Kidney (tissue), 14 donors: Measurements from ENCODE around the gene CHST13. TPM values are rescaled to one million over a fixed set of nuclear protein-coding genes. Genes with fewer than 3 reads are reported as not detected.

Experiments used
- DNase-seq, 5 donors: peaks; one replicate each; pipeline ENCODE4 v3.0.0-alpha.2; 2013 to 2020
- FAIRE-seq: peaks from 2 replicates; lab custom pipeline; 2012; peaks lifted over from hg19 to GRCh38; lab: Jason Lieb, UNC
- H3K27ac ChIP-seq, 2 donors: one replicate each; pipeline ENCODE4 v1.7.0; 2013; ENCODE audit warnings: low read depth in 2 of 2, low read length in 2 of 2, inconsistent platforms in 1 of 2
- H3K27me3 ChIP-seq: one replicate; pipeline ENCODE4 v1.7.1; 2013; ENCODE audit warnings: low read length, inconsistent platforms; ENCODE audit not compliant: control insufficient read depth, insufficient read depth
- H3K36me3 ChIP-seq, 3 donors: one replicate each; pipeline versions ENCODE4 v1.7.0 to v1.7.1; 2013; ENCODE audit warnings: low read length in 3 of 3, control low read depth in 1 of 3, inconsistent platforms in 1 of 3; ENCODE audit not compliant: insufficient read depth in 3 of 3, control insufficient read depth in 2 of 3
- H3K4me1 ChIP-seq, 3 donors: one replicate each; pipeline versions ENCODE4 v1.7.0 to v1.7.1; 2013; ENCODE audit warnings: low read length in 3 of 3, inconsistent platforms in 1 of 3, low read depth in 1 of 3; ENCODE audit not compliant: control insufficient read depth in 2 of 3, insufficient read depth in 2 of 3
- H3K4me3 ChIP-seq, 3 donors: one replicate each; pipeline versions ENCODE4 v1.7.0 to v1.8.1; 2013; ENCODE audit warnings: low read length in 3 of 3, control low read depth in 1 of 3, inconsistent platforms in 1 of 3
- H3K9ac ChIP-seq, 3 donors: one replicate each; pipeline versions ENCODE4 v1.7.0 to v1.7.1; 2013; ENCODE audit warnings: low read length in 3 of 3, control low read depth in 1 of 3, inconsistent platforms in 1 of 3
- H3K9me3 ChIP-seq, 3 donors: one replicate each; pipeline versions ENCODE4 v1.7.0 to v1.7.1; 2013; ENCODE audit warnings: low read length in 3 of 3, control low read depth in 1 of 3, inconsistent platforms in 1 of 3; ENCODE audit not compliant: control insufficient read depth in 2 of 3, insufficient read depth in 1 of 3
- intact Hi-C: fragments of 100-400 bp; cut with DNase I; formaldehyde crosslinking; loops from one replicate; pipeline ENCODE4 v1.11.1; 2022
- polyA plus RNA-seq: library from polyadenylated mRNA; stranded (reverse); fragments of 350-450 nt; fragmentation: Illumina TruSeq; extraction: RNeasy Lipid Tissue Mini Kit (QIAGEN cat#74804); gene quantifications from one replicate; pipeline ENCODE4 v1.2.3, GENCODE V29; 2014; ENCODE audit warnings: low read depth, low replicate concordance; ENCODE audit not compliant: insufficient read depth
- total RNA-seq: library from RNA; stranded (reverse); fragmentation: NEBNext Ultra II Directional; extraction: Animal tissue kit (Norgen Biotek cat#: 25700); gene quantifications from one replicate; pipeline ENCODE4 v1.2.1, GENCODE V29; 2021
- TF ChIP-seq, protein P1 (sequence below): IDR thresholded peaks from 3 replicates; pipeline ENCODE4 v1.5.1; 2012; ENCODE audit warnings: mild to moderate bottlenecking, moderate library complexity, borderline replicate concordance; ENCODE audit not compliant: insufficient read depth; ENCODE audit errors: extremely low read depth
- donor health status: control.
- donor health status: control.
- donor health status: control.
- donor health status: control.
- donor health status: control.
- donor health status: DM: yes; HTN: yes; CAD: no.
- donor health status: Normal renal cell carcinoma (clear cell type).

Gene CHST13
- total and polyA plus RNA-seq, 2 donors from 2014 or later = 3.3 to 7.0 TPM

DNA sequence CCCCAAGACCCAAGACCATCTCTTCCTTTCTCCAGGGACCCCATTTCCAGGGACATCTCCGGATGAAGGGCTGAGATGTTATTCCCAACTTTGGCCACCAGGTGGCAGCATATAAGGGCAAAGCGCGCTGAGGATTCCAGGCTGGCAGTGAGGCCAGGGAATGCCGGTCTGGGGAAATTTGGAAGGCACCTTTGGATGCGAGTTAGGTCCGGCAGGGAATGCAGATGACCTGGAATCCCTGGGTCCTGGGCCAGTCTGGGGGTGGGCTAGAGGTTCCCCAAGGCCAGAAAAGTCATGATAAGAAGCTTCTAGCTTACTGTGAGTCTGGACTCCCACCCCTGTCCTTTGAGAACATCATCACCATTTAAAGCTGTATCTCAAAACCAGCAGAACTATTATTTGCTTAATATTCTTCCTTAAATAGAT, 1.6 kb upstream of the CHST13 start:
- intact Hi-C loops = no loop called here
- peaks cover 3% of the 10 kb centered on the region for H3K27me3 ChIP-seq
- DNase-seq (peak; percentile 39 to 79 (median 72)), FAIRE-seq (no peak)
- TF ChIP-seq, protein P1, sequence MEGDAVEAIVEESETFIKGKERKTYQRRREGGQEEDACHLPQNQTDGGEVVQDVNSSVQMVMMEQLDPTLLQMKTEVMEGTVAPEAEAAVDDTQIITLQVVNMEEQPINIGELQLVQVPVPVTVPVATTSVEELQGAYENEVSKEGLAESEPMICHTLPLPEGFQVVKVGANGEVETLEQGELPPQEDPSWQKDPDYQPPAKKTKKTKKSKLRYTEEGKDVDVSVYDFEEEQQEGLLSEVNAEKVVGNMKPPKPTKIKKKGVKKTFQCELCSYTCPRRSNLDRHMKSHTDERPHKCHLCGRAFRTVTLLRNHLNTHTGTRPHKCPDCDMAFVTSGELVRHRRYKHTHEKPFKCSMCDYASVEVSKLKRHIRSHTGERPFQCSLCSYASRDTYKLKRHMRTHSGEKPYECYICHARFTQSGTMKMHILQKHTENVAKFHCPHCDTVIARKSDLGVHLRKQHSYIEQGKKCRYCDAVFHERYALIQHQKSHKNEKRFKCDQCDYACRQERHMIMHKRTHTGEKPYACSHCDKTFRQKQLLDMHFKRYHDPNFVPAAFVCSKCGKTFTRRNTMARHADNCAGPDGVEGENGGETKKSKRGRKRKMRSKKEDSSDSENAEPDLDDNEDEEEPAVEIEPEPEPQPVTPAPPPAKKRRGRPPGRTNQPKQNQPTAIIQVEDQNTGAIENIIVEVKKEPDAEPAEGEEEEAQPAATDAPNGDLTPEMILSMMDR = peak; percentile 90
- H3K4me3 ChIP-seq = no peak overlapping the region
- H3K4me1 ChIP-seq = peaks cover 0 to 2% (median 0%) of the 10 kb centered on the region in 3 donors
- H3K27ac ChIP-seq = no peak overlapping the region
- H3K9ac ChIP-seq = no peak overlapping the region
- no peaks in the 10 kb centered on the region for H3K9me3 ChIP-seq
- H3K36me3 ChIP-seq = no peaks in the 10 kb centered on the region

DNA sequence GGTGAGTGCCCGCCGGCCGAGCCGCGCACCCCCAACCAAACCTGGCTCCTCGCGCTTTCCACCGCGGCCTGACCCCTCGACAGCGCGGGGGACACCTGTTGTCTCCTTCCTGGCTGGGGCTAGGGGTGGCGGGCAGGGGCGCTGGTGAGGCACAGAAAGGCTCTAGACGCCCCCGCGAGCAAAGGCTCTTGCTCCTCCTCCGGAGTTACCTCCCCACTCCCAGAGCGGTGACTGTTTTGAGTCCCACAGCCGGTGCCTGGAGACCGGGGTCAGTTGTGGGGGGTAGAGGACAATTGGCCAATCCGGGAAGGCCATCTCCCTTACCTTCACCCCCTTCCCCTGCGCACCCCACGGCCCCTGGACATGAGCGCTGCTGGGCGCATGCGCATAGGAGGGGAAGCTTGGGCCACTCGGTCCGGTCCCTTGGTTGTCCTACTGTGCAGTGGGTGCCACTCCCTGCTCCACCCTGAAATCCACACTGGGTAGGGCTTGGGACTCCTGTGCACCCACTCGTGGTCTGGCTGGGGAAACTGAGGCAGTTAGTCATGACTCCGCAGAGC, 554 bp downstream of the CHST13 start:
- peak overlapping the region in 1 of 3 donors; percentile 26 for H3K9ac ChIP-seq
- FAIRE-seq (no peak), DNase-seq (peak; percentile 31 to 78 (median 59))
- peaks cover 0 to 4% (median 4%) of the 10 kb centered on the region in 3 donors for H3K4me1 ChIP-seq
- TF ChIP-seq, protein P1 = no peak
- H3K36me3 ChIP-seq = no peaks in the 10 kb centered on the region
- H3K27me3 ChIP-seq = peaks cover 3% of the 10 kb centered on the region
- H3K27ac ChIP-seq = no peak overlapping the region
- H3K4me3 ChIP-seq = peak overlapping the region; percentile 11 to 64 (median 54)
- H3K9me3 ChIP-seq = no peaks in the 10 kb centered on the region
- intact Hi-C loops = no loop called here

DNA sequence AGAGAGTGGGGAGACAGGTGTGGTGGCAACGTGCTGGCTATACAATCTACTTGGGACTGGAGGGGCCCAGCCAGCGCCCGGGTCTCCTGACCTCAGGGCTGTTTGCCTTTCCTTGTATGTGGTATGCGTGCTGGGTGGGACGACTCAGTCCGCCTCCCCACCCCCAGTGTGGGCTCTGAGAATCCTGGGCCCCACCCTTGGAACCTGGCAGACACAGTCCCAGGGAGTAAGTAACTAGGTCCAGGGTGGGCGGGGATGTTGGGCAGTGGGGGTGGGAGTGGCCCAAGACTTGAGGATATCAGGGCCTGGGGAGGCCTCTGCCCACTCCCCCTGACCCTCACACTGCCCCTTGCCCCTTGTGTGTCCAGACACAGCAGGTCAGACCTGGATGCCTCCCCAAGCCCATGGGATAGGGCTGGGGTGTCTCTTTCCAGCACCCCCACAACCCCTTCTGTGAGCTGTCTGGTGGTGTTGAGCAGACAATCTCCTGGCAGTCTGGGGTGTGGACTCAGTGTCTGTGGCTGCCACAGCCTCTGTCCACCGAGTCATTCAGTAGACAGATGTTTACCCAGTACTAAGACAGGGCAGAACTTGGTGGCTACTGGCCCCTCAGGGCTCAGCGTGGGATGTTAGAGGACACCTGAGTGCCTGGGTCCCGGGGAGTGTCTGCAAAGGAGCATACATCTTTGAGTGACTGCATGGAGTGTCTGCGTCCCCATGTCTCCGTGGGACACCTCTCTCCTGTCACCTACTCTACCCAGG, 1.3 kb downstream of the CHST13 start:
- intact Hi-C loops = no loop called here
- Histone ChIP-seq H3K27ac (no peak overlapping the region), H3K36me3 (no peaks in the 10 kb centered on the region), H3K4me1 (peaks cover 0 to 5% (median 4%) of the 10 kb centered on the region in 3 donors), H3K27me3 (peaks cover 3% of the 10 kb centered on the region), H3K9me3 (no peaks in the 10 kb centered on the region), H3K9ac (peak overlapping the region in 1 of 3 donors; percentile 26), H3K4me3 (peak overlapping the region in 2 of 3 donors; percentile 54 to 64)
- TF ChIP-seq, protein P1 = no peak
- no peak for FAIRE-seq
- DNase-seq = peak in 1 of 5 donors; percentile 56
